Right atrium auricular region (tissue), 2 donors: ENCODE results near the gene LLGL1. TPM values are rescaled to one million over a fixed set of nuclear protein-coding genes. Genes with fewer than 3 reads are reported as not detected.

Experiments used
- DNase-seq: peaks from one replicate; pipeline ENCODE4 v3.0.0-alpha.2; 2019; ENCODE audit warnings: low spot score
- H3K27ac ChIP-seq, 2 donors: fragments of 200-600 bp; sonication (generic); 1 replicate in 1 of 2; 2 replicates in 1 of 2; pipeline ENCODE4 v1.5.1; 2016 to 2019
- H3K27me3 ChIP-seq, 2 donors: fragments of 200-600 bp; sonication (generic); one replicate each; pipeline versions ENCODE4 v1.5.1 to v1.6.0; 2017 to 2019
- H3K36me3 ChIP-seq: fragments of 200-600 bp; sonication (generic); one replicate; pipeline ENCODE4 v1.5.1; 2016
- H3K4me1 ChIP-seq, 2 donors: fragments of 200-600 bp; sonication (generic); one replicate each; pipeline versions ENCODE4 v1.5.1 to v1.6.0; 2017 to 2019
- H3K4me3 ChIP-seq, 2 donors: fragments of 200-600 bp; sonication (generic); 1 replicate in 1 of 2; 2 replicates in 1 of 2; pipeline ENCODE4 v1.5.1; 2017 to 2019; ENCODE audit warnings: mild to moderate bottlenecking in 1 of 2, moderate library complexity in 1 of 2
- H3K9me3 ChIP-seq, 2 donors: fragments of 200-600 bp; sonication (generic); one replicate each; pipeline ENCODE4 v1.5.1; 2019
- CTCF ChIP-seq, 2 donors: fragments of 200-600 bp; sonication (generic); IDR thresholded peaks; one replicate each; pipeline ENCODE4 v1.5.1; 2019; ENCODE audit warnings: antibody characterized with exemption in 2 of 2
- total RNA-seq, 2 donors: library from RNA; depleted of rRNA; stranded (reverse); fragments of >200 nt; gene quantifications; one replicate each; pipeline ENCODE4 v1.1.0, GENCODE V29; 2016

LLGL1 gene
- total RNA-seq, 2 donors from 2014 or later = 12.6 to 16.7 TPM

DNA sequence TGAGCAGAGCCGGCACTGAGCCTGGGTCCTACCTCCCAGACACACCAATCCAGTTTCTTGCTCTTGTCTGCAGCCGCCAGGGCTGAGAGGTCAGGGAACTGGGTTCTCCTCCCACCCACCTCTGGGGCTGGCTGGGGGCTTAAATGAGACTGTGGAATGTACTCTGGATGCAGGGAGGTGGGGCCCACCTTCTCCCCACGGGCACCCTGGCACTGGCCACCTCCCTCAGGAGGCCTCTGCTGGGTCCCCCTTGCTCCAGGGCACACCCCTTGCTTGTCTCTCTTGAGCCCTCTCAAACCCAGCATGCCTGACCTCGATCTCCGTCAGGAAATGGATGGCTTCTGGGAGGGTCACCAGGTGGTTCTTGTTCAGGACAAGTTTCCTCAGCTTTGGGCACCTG, 26.7 kb downstream of the LLGL1 start:
- Histone ChIP-seq H3K9me3 (no peaks in the 10 kb centered on the region), H3K27ac (no peak overlapping the region), H3K4me3 (no peak overlapping the region), H3K36me3 (peaks cover 86% of the 10 kb centered on the region), H3K4me1 (peaks cover 0 to 34% of the 10 kb centered on the region in 2 donors), H3K27me3 (no peaks in the 10 kb centered on the region)
- DNase-seq = no peak
- TF ChIP-seq CTCF (IDR thresholded peaks at IDR 0.05) = no peak

GRCh38 chr17:18253187-18253884, 27.9 kb downstream of the LLGL1 start:
- no peak for DNase-seq
- Histone ChIP-seq H3K36me3 (peaks cover 79% of the 10 kb centered on the region), H3K27ac (no peak overlapping the region), H3K4me1 (peaks cover 0 to 30% of the 10 kb centered on the region in 2 donors), H3K9me3 (no peaks in the 10 kb centered on the region), H3K4me3 (no peak overlapping the region), H3K27me3 (no peaks in the 10 kb centered on the region)
- no peak for TF ChIP-seq CTCF (IDR thresholded peaks at IDR 0.05)

GRCh38 chr17:18253947-18254821, 28.7 kb downstream of the LLGL1 start:
- H3K36me3 ChIP-seq = peaks cover 74% of the 10 kb centered on the region

GRCh38 chr17:18254888-18255649, 29.6 kb downstream of the LLGL1 start:
- H3K36me3 ChIP-seq = peaks cover 66% of the 10 kb centered on the region
- no peak for DNase-seq
- TF ChIP-seq CTCF (IDR thresholded peaks at IDR 0.05) = no peak
- H3K4me1 ChIP-seq = peaks cover 0 to 32% of the 10 kb centered on the region in 2 donors
- H3K4me3 ChIP-seq = no peak overlapping the region
- H3K27me3 ChIP-seq = no peaks in the 10 kb centered on the region
- no peaks in the 10 kb centered on the region for H3K9me3 ChIP-seq
- no peak overlapping the region for H3K27ac ChIP-seq

More at GRCh38 chr17:18253947-18254821, 28.7 kb downstream of the LLGL1 start:
- H3K9me3 ChIP-seq = no peaks in the 10 kb centered on the region
- no peak overlapping the region for H3K4me3 ChIP-seq
- DNase-seq = no peak
- no peak for TF ChIP-seq CTCF (IDR thresholded peaks at IDR 0.05)
- H3K27ac ChIP-seq = no peak overlapping the region
- H3K4me1 ChIP-seq = peaks cover 0 to 26% of the 10 kb centered on the region in 2 donors
- no peaks in the 10 kb centered on the region for H3K27me3 ChIP-seq

GRCh38 chr17:18256351-18256750, 30.9 kb downstream of the LLGL1 start:
- no peak for TF ChIP-seq CTCF (IDR thresholded peaks at IDR 0.05)
- peaks cover 0 to 38% of the 10 kb centered on the region in 2 donors for H3K4me1 ChIP-seq
- no peak overlapping the region for H3K4me3 ChIP-seq
- DNase-seq = no peak
- no peak overlapping the region for H3K27ac ChIP-seq
- no peaks in the 10 kb centered on the region for H3K9me3 ChIP-seq
- no peaks in the 10 kb centered on the region for H3K27me3 ChIP-seq
- peaks cover 53% of the 10 kb centered on the region for H3K36me3 ChIP-seq
